ENCODE measurements around the gene CAPN1.
"Not testable (repeated sequence)": the region's sequence is repeated elsewhere in the genome, so short reads cannot be mapped to it uniquely, and the experiment has no call there.

The CAPN1 gene

DNA sequence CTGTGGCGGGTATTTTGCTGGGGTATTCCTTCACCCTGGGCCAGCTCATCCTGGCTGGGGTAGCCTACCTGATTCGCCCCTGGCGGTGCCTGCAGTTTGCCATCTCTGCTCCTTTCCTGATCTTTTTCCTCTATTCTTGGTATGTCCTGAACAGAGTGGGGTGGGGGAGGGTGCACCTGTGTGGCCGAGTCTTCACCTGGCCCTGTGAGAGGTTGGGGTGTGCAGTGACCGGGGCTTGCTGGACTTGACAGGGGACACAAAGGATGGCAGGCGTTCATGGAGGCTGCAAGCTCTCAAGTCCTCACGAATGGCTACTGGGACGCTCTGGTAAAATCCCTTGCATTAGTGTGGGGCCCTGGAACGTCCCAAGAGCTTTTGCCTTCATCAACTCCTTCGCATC is 39.3 kb downstream of the CAPN1 start:
- Histone ChIP-seq H3K4me3 (ENCODE audit: low read depth, low read length) (no peak overlapping the region), H3K27me3 (ENCODE audit: control insufficient read depth, insufficient read depth, low read length) (no peaks in the 10 kb centered on the region), H3K36me3 (ENCODE audit: control insufficient read depth, insufficient read depth, low read length) (peaks cover 17% of the 10 kb centered on the region), H3K9me3 (ENCODE audit: control insufficient read depth, insufficient read depth, low read length) (no peaks in the 10 kb centered on the region), H3K27ac (ENCODE audit: low read depth, low read length) (no peak overlapping the region), H3K9ac (ENCODE audit: low read depth, low read length) (no peak overlapping the region), H3K4me1 (ENCODE audit: control insufficient read depth, insufficient read depth, low read length) (peaks cover 12% of the 10 kb centered on the region)

DNA sequence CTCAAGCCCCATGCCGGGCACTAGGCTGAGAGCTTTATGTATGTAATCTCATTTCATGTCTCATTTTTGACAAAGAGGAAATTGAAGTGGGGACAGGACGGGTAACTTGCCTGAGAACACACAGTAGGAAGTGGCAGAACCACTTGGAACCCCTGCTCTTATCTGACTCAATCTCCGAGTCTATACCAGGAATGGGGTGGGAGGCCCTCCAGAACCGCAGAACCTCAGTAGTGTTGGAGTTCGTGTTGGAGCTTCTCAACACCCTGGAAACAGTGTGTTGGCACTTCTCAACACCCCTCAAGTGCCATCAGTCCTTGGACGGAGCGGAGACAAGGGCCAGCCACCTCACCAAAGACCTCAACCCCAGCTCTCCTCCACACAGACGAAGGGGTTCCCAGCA is 41.3 kb downstream of the CAPN1 start:
- Histone ChIP-seq H3K4me1 (ENCODE audit: control insufficient read depth, insufficient read depth, low read length) (peaks cover 12% of the 10 kb centered on the region), H3K27ac (ENCODE audit: low read depth, low read length) (no peak overlapping the region), H3K27me3 (ENCODE audit: control insufficient read depth, insufficient read depth, low read length) (no peaks in the 10 kb centered on the region), H3K36me3 (ENCODE audit: control insufficient read depth, insufficient read depth, low read length) (peaks cover 17% of the 10 kb centered on the region), H3K9ac (ENCODE audit: low read depth, low read length) (no peak overlapping the region), H3K4me3 (ENCODE audit: low read depth, low read length) (no peak overlapping the region), H3K9me3 (ENCODE audit: control insufficient read depth, insufficient read depth, low read length) (no peaks in the 10 kb centered on the region)

GRCh38 chr11:65224930-65225278 is 43.2 kb downstream of the CAPN1 start:
- Histone ChIP-seq H3K9me3 (ENCODE audit: control insufficient read depth, insufficient read depth, low read length) (no peaks in the 10 kb centered on the region), H3K27ac (ENCODE audit: low read depth, low read length) (peak overlapping the region; percentile 84)

GRCh38 chr11:65225279-65226102 is 43.8 kb downstream of the CAPN1 start:
- H3K27ac ChIP-seq (ENCODE audit: low read depth, low read length), result peak overlapping the region; percentile 84
- H3K36me3 ChIP-seq (ENCODE audit: control insufficient read depth, insufficient read depth, low read length), result peaks cover 15% of the 10 kb centered on the region
- H3K4me1 ChIP-seq (ENCODE audit: control insufficient read depth, insufficient read depth, low read length), result peaks cover 12% of the 10 kb centered on the region
- H3K4me3 ChIP-seq (ENCODE audit: low read depth, low read length), result peak overlapping the region; percentile 68
- no peaks in the 10 kb centered on the region for H3K9me3 ChIP-seq (ENCODE audit: control insufficient read depth, insufficient read depth, low read length)
- no peaks in the 10 kb centered on the region for H3K27me3 ChIP-seq (ENCODE audit: control insufficient read depth, insufficient read depth, low read length)
- peak overlapping the region; percentile 70 for H3K9ac ChIP-seq (ENCODE audit: low read depth, low read length)

More at GRCh38 chr11:65224930-65225278, 43.2 kb downstream of the CAPN1 start:
- peaks cover 15% of the 10 kb centered on the region for H3K36me3 ChIP-seq (ENCODE audit: control insufficient read depth, insufficient read depth, low read length)
- 0 out of 2 replicates have a peak overlapping the region, but pooled peaks have one; percentile 70 for H3K9ac ChIP-seq (ENCODE audit: low read depth, low read length)
- no peaks in the 10 kb centered on the region for H3K27me3 ChIP-seq (ENCODE audit: control insufficient read depth, insufficient read depth, low read length)
- H3K4me3 ChIP-seq (ENCODE audit: low read depth, low read length), result peak overlapping the region; percentile 68
- peaks cover 12% of the 10 kb centered on the region for H3K4me1 ChIP-seq (ENCODE audit: control insufficient read depth, insufficient read depth, low read length)

- Histone ChIP-seq H3K9ac (ENCODE audit: low read depth, low read length) (peak overlapping the region; percentile 70; the same call in 1 of the 2 replicates), H3K4me1 (ENCODE audit: control insufficient read depth, insufficient read depth, low read length) (peaks cover 12% of the 10 kb centered on the region), H3K27ac (ENCODE audit: low read depth, low read length) (no peak overlapping the region), H3K4me3 (ENCODE audit: low read depth, low read length) (peak overlapping the region; percentile 68), H3K9me3 (ENCODE audit: control insufficient read depth, insufficient read depth, low read length) (no peaks in the 10 kb centered on the region), H3K36me3 (ENCODE audit: control insufficient read depth, insufficient read depth, low read length) (peaks cover 15% of the 10 kb centered on the region), H3K27me3 (ENCODE audit: control insufficient read depth, insufficient read depth, low read length) (no peaks in the 10 kb centered on the region)
These were observed 44.3 kb downstream of the CAPN1 start for GRCh38 chr11:65226103-65226442.

DNA sequence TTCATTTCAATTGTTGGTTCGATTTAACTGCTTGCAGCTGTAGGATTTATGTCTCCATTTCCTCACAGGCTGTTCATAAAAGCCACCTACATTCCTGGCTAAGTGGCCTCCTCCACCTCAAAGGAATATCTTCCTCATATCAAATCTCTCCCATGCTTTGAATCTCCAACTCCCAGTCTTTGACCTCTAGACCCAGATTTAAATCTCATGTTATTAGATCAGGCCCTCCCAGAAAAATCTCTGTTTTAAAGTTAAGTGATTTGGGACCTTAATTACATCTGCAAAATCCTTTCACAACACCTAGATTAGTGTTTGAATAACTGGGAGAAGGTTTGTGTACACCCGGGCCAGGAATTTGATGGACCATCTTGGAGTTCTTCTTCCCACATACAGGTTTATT is 46.2 kb downstream of the CAPN1 start:
- H3K9me3 ChIP-seq (ENCODE audit: control insufficient read depth, insufficient read depth, low read length), result no peaks in the 10 kb centered on the region
- H3K27me3 ChIP-seq (ENCODE audit: control insufficient read depth, insufficient read depth, low read length), result no peaks in the 10 kb centered on the region
- H3K4me1 ChIP-seq (ENCODE audit: control insufficient read depth, insufficient read depth, low read length), result peaks cover 12% of the 10 kb centered on the region
- H3K9ac ChIP-seq (ENCODE audit: low read depth, low read length), result no peak overlapping the region
- peaks cover 12% of the 10 kb centered on the region for H3K36me3 ChIP-seq (ENCODE audit: control insufficient read depth, insufficient read depth, low read length)
- H3K4me3 ChIP-seq (ENCODE audit: low read depth, low read length), result no peak overlapping the region
- H3K27ac ChIP-seq (ENCODE audit: low read depth, low read length), result no peak overlapping the region

GRCh38 chr11:65236194-65237059 is 54.7 kb downstream of the CAPN1 start:
- H3K27me3 ChIP-seq (ENCODE audit: control insufficient read depth, insufficient read depth, low read length), result no peaks in the 10 kb centered on the region
- H3K4me1 ChIP-seq (ENCODE audit: control insufficient read depth, insufficient read depth, low read length), result no peaks in the 10 kb centered on the region
- H3K9me3 ChIP-seq (ENCODE audit: control insufficient read depth, insufficient read depth, low read length), result no peaks in the 10 kb centered on the region
- H3K9ac ChIP-seq (ENCODE audit: low read depth, low read length), result no peak overlapping the region
- H3K36me3 ChIP-seq (ENCODE audit: control insufficient read depth, insufficient read depth, low read length), result no peaks in the 10 kb centered on the region
- no peak overlapping the region for H3K4me3 ChIP-seq (ENCODE audit: low read depth, low read length)
- H3K27ac ChIP-seq (ENCODE audit: low read depth, low read length), result no peak overlapping the region

- not testable (repeated sequence) for H3K4me1 ChIP-seq (ENCODE audit: control insufficient read depth, insufficient read depth, low read length); H3K4me3 ChIP-seq (ENCODE audit: low read depth, low read length); H3K36me3 ChIP-seq (ENCODE audit: control insufficient read depth, insufficient read depth, low read length); H3K9ac ChIP-seq (ENCODE audit: low read depth, low read length); H3K27ac ChIP-seq (ENCODE audit: low read depth, low read length); H3K9me3 ChIP-seq (ENCODE audit: control insufficient read depth, insufficient read depth, low read length); H3K27me3 ChIP-seq (ENCODE audit: control insufficient read depth, insufficient read depth, low read length)
These were observed 56.6 kb downstream of the CAPN1 start for GRCh38 chr11:65238302-65238701.

DNA sequence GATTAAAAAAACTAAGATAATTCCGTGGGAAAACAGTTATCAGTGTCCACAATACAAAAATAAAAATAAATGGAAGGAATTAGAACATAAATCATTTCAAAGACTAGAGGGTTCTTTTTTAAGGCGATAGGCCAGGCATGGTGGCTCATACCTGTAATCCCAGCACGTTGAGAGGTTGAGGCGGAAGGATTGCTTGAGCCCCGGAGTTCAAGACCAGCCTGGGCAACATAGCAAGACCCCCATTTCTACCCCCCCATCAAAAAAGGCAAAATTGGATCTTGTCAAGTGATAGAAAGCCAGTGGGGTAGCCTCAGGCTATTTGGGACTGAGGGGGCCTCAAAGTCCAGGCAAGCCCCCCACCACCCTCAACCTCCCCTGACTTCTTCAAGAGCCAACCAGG is 59.4 kb downstream of the CAPN1 start:
- H3K9me3 ChIP-seq (ENCODE audit: control insufficient read depth, insufficient read depth, low read length), result no peaks in the 10 kb centered on the region
- H3K4me3 ChIP-seq (ENCODE audit: low read depth, low read length), result no peak overlapping the region
- no peaks in the 10 kb centered on the region for H3K27me3 ChIP-seq (ENCODE audit: control insufficient read depth, insufficient read depth, low read length)
- no peak overlapping the region for H3K9ac ChIP-seq (ENCODE audit: low read depth, low read length)
- H3K27ac ChIP-seq (ENCODE audit: low read depth, low read length), result no peak overlapping the region
- peaks cover 7% of the 10 kb centered on the region for H3K4me1 ChIP-seq (ENCODE audit: control insufficient read depth, insufficient read depth, low read length)
- H3K36me3 ChIP-seq (ENCODE audit: control insufficient read depth, insufficient read depth, low read length), result no peaks in the 10 kb centered on the region

DNA sequence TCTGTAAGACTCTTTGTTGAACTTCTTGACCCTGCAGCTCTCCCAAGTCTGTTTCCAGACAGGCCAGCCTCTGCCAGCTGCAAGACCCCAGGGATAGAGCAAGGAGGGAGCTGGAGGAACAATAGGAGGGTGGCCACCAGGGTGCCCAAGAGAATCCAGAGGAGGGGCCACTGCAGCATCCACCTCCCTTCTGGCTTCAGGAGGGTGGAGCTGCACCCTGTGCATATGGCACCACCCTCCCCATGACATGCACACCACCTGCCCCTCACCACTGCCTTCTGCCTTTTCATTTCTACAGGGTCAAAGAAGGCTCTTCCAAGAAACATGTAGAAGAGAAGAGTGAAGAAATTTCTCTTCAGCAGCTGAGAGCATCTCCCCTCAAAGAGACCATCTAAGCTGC is 60.0 kb downstream of the CAPN1 start:
- H3K36me3 ChIP-seq (ENCODE audit: control insufficient read depth, insufficient read depth, low read length), result no peaks in the 10 kb centered on the region
- no peaks in the 10 kb centered on the region for H3K27me3 ChIP-seq (ENCODE audit: control insufficient read depth, insufficient read depth, low read length)
- no peak overlapping the region for H3K9ac ChIP-seq (ENCODE audit: low read depth, low read length)
- H3K4me1 ChIP-seq (ENCODE audit: control insufficient read depth, insufficient read depth, low read length), result peaks cover 7% of the 10 kb centered on the region
- no peak overlapping the region for H3K27ac ChIP-seq (ENCODE audit: low read depth, low read length)
- H3K9me3 ChIP-seq (ENCODE audit: control insufficient read depth, insufficient read depth, low read length), result no peaks in the 10 kb centered on the region
- H3K4me3 ChIP-seq (ENCODE audit: low read depth, low read length), result no peak overlapping the region

- no peaks in the 10 kb centered on the region for H3K36me3 ChIP-seq (ENCODE audit: control insufficient read depth, insufficient read depth, low read length)
- H3K27me3 ChIP-seq (ENCODE audit: control insufficient read depth, insufficient read depth, low read length), result no peaks in the 10 kb centered on the region
- no peaks in the 10 kb centered on the region for H3K9me3 ChIP-seq (ENCODE audit: control insufficient read depth, insufficient read depth, low read length)
- no peak overlapping the region for H3K9ac ChIP-seq (ENCODE audit: low read depth, low read length)
- H3K4me3 ChIP-seq (ENCODE audit: low read depth, low read length), result no peak overlapping the region
- H3K27ac ChIP-seq (ENCODE audit: low read depth, low read length), result no peak overlapping the region
- H3K4me1 ChIP-seq (ENCODE audit: control insufficient read depth, insufficient read depth, low read length), result peaks cover 7% of the 10 kb centered on the region
These were observed 60.7 kb downstream of the CAPN1 start for GRCh38 chr11:65242389-65242788.
